GM21737 (cell line): ENCODE results near the gene ZCCHC24.
"Not testable (repeated sequence)": the region's sequence is repeated elsewhere in the genome, so short reads cannot be mapped to it uniquely, and the experiment has no call there.

ENCODE experiments used
- ATAC-seq: cut with Tn5 transposase; IDR thresholded peaks from one replicate; pipeline ENCODE4 v1.9.1; 2021; ENCODE audit warnings: mild to moderate bottlenecking, moderate library complexity; ENCODE audit not compliant: unreplicated experiment

Gene ZCCHC24

GRCh38 chr10:79447249-79447648 is 1.8 kb upstream of the ZCCHC24 start:
- not testable (repeated sequence) for ATAC-seq

- ATAC-seq = no peak
Observed at GRCh38 chr10:79446758-79447084, 1.3 kb upstream of the ZCCHC24 start.

- peak; percentile 1 for ATAC-seq
Observed at GRCh38 chr10:79445977-79446757, 743 bp upstream of the ZCCHC24 start.

GRCh38 chr10:79444199-79445119 is 965 bp downstream of the ZCCHC24 start:
- peak; percentile 33 for ATAC-seq

GRCh38 chr10:79443338-79444198 is 1.9 kb downstream of the ZCCHC24 start:
- no peak for ATAC-seq

- ATAC-seq = no peak
Observed at GRCh38 chr10:79442171-79443040, 3.0 kb downstream of the ZCCHC24 start.

- no peak for ATAC-seq
Observed at GRCh38 chr10:79441433-79441832, 4.0 kb downstream of the ZCCHC24 start.

- no peak for ATAC-seq
Observed at GRCh38 chr10:79440281-79440680, 5.1 kb downstream of the ZCCHC24 start.

DNA sequence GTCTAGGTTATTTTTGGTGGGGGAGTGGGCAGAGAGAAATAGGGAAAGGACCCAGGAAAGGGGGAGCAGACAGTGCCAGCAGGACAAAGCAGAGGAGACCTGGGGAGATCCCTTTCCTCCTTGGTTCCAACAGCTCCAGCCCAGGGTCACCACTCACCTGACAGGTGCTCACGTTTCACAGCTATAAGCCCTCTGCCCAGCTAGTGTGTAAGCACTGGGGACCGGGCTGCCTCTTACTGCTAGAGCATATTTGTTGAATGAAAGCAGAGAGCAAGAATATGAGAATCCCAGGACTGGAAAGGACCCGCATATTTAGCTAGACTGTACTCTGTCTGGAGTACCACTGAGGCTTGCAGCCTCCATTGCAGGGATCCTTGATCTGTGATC is 6.7 kb downstream of the ZCCHC24 start:
- no peak for ATAC-seq

GRCh38 chr10:79438021-79438698 is 7.3 kb downstream of the ZCCHC24 start:
- no peak for ATAC-seq

- no peak for ATAC-seq
Observed at GRCh38 chr10:79437111-79437814, 8.2 kb downstream of the ZCCHC24 start.

DNA sequence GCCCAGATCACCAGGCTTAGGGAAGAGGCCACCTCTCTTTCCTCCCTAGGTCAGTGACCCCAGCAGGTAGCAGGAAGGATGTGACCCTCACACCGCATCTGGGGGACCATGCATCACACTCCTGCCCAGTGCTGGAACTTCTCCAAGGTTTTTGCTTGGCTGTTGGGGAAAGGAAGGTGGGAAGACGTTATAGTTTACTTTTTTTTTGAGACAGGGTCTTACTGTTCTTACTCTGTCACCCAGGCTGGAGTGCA is 8.6 kb downstream of the ZCCHC24 start:
- ATAC-seq = no peak

GRCh38 chr10:79436066-79436849 is 9.2 kb downstream of the ZCCHC24 start:
- no peak for ATAC-seq

DNA sequence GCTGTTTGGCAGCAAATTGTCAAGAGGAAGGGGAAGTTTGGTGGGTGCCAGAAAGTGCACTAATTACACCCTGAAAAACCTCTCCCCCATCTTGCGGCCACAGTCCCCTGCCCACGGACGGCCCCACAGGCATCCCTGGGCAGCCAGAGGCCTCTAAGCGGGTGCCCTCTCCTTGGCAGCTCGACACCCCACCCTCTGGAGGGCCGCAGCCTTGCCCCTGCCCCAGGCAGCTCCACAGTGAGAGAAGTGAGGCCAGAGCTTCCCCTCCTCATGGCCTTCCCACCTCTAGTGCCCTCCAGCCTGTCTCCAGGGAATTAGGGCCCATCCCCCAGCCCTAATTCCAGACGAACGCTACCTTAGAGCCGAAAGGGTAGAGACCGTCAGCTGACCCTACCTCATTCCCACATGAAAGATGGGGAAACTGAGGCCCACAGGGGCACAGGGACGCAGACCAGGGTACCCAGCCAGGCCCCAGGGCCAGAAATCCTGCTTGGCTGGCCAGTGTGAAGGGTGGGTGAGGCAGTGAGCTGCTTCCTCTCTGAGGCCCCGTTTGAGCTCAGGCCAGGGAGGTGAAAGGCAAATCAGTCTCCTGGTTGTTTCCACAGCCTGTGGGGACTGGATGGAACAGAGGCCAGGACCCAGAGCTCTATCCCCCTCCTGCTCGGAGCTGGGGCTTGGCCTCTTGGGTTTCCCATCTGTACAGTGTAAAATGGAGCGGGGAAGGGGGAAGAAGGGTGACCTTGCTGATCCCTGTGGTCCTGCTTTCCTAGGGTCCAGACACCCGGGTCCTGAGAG is 10.0 kb downstream of the ZCCHC24 start:
- ATAC-seq = no peak

GRCh38 chr10:79434821-79435251 is 10.6 kb downstream of the ZCCHC24 start:
- no peak for ATAC-seq

DNA sequence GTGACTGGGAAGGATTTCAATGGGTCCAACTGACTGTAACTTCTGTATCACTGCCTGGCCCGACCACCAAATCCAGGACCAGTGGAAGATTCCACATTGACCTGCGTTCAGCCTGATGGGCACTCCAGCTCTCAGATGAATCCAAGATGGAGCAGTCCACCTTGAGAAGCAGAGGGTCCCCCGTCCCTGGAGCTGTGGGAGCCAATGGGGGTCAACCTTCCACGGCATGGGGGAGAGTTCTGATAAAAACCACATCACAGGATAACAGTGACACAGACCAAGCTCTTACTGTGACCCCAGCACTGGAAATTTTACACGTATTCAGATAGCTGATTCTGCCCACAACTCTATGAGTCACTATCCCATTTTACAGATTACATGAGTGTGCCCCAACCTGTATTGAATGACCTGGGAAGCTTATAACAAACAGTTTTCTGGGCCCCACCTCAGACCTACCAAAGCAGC is 11.2 kb downstream of the ZCCHC24 start:
- no peak for ATAC-seq
